Right lobe of liver (tissue), 4 donors: Measurements from ENCODE around the gene TACR1.

Experiments used
- CTCF ChIP-seq, 4 donors: fragments of 200-600 bp in 3 of 4; fragments of 450-650 bp in 1 of 4; IDR thresholded peaks; one replicate each; pipeline versions ENCODE4 v1.5.1 to v1.8.0; 2016 to 2022; ENCODE audit warnings: antibody characterized with exemption in 4 of 4, mild to moderate bottlenecking in 2 of 4
- POLR2A ChIP-seq: fragments of 450-650 bp; IDR thresholded peaks from one replicate; pipeline ENCODE4 v1.6.1; 2017; ENCODE audit warnings: antibody characterized with exemption, mild to moderate bottlenecking
- donor health status: DM: no; HTN: no; CAD: no.
- donor health status: DM: no; HTN: no; CAD: no.
- donor health status: DM: no; HTN: yes; CAD: no.

- TF ChIP-seq CTCF (IDR thresholded peaks at IDR 0.05) (no peak), POLR2A (no peak)
Observed at GRCh38 chr2:75186821-75187220, 12.5 kb downstream of the TACR1 start.
